ENCODE data around the gene TBC1D22A. TPM values are rescaled to one million over a fixed set of nuclear protein-coding genes. Genes with fewer than 3 reads are reported as not detected.
A peak's percentile ranks its signal among the peaks of the same experiment; 100 is the strongest.

Gene TBC1D22A
- total RNA-seq, 1 donor from 2014 or later = 15.8 TPM

DNA sequence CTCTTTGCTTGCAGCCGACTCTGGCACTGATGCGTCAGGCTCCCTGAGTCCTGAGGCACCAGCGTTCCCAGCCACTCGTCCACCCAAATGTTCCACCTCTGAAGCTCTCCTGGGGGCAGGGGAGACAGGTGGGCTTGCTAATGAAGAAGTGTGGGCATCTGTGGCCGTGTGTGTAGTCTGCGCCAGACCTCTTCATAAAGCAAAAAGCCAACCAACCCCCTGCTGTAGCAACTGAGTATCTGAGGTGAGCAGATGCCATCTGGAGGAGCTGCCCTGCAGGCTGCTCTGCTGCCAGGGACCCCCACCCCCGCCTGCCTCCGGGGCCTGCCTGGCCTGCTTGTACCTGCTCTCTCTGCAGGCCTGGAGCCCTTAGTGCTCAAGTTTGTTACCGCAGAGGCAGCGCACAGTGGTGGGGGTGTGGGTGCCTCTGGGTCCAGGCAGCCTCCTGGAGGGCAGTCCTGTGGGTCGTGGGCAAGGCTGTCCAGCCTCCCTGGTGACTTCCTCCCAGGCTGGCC is 272.5 kb downstream of the TBC1D22A start:
- ATAC-seq = no peak
- intact Hi-C loops (cut with micrococcal nuclease) = no loop called here
- DNase-seq = peak; percentile 17

DNA sequence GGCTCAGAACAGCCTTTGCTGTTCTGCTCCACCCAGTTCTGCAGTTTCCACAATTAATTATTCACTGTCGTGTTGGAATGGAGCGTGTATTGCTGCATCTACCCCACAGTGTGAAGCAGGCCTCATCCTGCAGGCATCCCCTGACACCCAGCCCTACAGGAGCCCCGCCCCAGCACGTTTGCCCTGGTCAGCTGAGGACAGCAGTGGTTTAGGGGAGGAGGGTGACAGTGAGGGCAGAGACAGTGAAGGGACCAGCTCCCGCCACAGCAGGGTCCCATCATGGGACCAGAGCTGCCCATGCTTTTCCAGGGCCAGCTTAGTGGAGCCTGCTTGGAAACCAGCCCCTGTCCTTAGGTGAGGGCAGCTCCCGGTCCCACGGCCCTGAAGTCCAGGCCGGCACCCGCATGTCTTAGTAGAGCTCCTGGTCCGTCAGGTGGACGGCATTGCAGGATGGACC is 273.0 kb downstream of the TBC1D22A start:
- intact Hi-C loops (cut with micrococcal nuclease) = no loop called here
- ATAC-seq (no peak), DNase-seq (peak; percentile 17)

DNA sequence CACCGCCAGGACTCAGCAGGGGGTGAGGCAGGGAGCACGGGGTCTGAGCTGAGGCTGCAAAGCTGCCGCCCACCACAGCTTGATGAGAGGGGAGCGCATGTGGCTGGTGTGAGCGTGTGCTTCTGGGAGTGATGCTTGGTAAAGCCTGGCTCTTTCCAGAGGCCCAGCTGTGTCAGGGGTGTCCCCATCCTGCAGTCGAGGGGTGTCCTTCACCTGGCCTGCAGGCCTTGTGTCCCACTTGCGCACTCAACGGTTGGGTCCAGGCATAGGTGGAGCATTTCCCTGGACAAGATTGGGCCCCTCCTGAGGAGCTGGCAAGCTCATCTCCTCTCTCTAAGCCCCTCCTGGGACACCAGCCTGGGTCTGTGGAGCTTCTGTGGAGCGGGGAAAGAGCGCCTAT is 273.9 kb downstream of the TBC1D22A start:
- DNase-seq (peak; percentile 3), ATAC-seq (no peak)
- intact Hi-C loops (cut with micrococcal nuclease) = no loop called here

DNA sequence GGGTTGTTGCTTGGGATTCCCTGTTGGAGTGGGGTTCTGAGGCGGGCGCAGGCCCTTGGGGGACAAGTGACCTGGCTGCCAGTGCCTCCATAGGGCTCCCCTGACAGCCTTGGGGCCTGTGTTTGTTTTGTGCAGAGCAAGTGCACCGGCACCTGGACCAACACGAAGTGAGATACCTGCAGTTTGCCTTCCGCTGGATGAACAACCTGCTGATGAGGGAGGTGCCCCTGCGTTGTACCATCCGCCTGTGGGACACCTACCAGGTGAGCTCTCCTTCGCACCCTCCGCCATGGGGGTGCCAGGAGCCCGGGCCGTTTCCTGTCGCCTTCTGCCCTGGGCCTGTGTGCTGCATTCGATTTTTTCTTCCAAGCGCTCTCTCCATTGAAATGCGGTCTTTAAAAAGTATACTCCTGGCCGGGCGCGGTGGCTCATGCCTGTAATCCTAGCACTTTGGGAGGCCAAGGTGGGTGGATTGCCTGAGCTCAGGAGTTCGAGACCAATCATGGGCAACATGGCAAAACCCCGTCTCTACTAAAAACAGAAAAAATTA is 274.6 kb downstream of the TBC1D22A start:
- peak; percentile 17 for DNase-seq
- no peak for ATAC-seq
- intact Hi-C loops (cut with micrococcal nuclease) = no loop called here

DNA sequence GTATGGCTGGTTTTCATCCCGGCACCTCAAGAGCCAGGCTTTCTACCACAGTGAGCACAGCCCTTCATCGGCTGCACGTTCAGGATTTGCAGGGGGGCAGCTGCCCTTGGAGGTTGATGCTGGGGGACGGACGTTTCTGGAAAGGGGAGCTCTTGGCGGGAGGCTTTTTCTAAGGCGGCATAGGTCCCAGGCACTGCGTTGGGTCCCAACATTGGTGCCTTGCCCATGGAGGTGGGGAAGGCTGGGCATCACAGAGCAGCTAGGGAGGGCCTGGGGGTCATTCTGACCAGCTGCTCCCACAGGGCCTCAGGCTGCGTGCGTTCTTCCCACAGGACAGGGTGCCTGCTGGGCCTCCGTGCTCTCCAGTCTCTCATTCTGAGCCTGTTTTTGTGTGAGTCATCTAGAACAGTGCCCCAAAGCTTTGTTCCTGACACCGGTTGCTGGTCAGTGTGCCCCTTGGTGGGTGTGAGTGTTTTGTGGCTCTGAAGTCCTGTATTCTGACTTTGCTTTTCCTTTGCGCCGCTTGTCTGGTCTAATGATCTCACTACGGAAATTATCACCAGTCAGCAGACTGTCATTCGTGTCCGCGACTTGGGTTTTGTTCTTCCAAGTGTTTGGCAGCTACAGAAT is 275.9 kb downstream of the TBC1D22A start:
- peak; percentile 13 for DNase-seq
- ATAC-seq = no peak
- intact Hi-C loops (cut with micrococcal nuclease) = no loop called here

DNA sequence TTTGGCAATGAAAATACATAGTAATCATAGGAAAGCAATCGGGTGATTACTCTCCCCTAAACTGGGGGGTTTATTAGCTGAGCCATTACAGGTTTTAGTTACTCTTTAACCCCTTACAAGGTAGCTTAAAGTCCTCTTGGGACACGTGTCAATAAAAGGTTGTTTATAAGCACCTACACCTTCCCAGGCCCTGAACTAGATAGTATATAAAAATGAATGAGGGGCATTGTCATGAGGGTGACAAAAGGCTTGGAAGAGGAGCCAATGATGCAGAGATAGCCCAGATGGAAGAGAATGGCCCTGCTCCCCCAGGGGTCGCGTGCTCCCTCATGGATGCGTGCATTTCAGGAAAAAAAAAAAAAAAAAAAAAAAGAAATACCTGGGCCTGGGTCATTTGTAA is 276.9 kb downstream of the TBC1D22A start:
- ATAC-seq (no peak), DNase-seq (no peak)
- intact Hi-C loops (cut with micrococcal nuclease) = no loop called here

DNA sequence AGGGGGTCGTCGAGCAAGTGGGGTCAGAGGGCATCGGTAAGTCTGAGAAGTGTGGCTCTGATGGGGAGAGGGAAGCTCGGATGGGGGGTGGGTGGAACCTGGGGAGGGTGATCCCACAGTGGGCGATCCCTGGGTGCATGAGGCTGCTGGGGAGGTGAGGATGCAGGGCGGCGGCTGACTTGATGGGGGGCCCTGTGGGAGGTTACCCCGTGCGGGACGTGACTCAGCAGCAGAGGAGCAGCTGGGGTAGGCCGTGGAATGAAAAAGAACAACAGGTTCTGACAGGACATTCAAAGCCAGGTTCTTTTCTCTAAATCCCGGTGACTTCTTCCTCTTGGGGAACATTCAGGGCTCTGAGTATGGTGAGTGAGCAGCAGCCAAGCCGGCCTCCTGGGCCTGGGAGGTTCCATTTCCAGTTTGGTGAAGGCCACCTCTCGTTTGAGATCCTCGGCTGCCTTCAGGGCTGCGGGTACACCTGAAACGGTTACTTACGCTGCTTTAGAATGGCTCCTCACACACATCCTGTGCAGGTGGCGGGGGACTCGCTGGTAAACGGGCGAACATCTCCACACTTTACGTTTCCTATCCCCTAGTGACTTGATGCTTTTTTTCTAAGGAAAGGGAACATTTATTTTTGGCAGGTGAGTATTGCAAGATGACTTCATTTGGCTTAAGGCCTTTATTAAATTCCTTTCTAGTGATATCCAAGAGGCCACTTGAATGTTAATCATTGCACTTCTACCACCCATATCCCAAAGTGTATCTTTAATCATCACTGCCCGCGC is 278.2 kb downstream of the TBC1D22A start:
- intact Hi-C loops (cut with micrococcal nuclease) = no loop called here
- ATAC-seq (no peak), DNase-seq (peak; percentile 4)

DNA sequence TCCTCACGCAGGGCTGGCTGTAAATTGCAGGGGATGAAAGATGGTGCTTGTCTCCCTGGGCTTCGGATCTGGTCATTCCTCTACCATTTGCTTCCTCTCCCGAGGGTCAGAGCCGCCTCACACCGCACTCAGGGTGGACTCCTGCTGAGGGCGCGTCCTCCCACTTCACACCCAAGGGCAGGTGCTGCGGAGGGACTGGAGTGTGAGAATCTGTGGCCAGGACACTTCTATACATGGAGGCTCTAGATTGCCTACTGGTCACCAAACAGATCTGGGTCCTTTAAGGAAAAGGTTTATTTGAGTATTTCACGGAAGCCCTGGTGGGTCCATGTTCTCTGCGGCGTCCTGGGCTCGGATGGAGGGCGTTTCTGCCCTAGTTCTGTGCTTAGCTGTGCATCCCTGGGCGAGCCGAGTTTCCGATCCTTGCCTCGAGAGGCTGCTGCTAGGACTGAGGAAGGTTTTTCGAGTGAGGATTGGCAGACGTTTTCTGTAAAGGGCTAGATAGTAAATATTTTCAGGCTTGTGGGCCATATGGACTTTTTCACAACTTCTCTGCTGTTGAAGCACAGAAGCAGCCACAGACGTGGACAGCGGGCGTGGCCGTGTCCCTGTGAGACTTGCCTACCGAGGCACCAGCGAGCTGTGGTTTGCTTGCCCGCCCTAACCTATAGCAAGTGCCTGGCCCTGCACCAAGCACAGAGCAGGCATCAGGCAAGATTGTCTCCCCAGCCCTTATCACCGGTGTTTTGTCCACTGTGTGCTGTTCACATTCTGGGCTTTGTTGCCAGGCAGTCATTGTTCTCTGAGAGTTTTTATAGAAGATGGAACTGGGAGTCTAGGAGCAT is 279.0 kb downstream of the TBC1D22A start:
- DNase-seq = peak; percentile 22
- intact Hi-C loops (cut with micrococcal nuclease) = no loop called here

DNA sequence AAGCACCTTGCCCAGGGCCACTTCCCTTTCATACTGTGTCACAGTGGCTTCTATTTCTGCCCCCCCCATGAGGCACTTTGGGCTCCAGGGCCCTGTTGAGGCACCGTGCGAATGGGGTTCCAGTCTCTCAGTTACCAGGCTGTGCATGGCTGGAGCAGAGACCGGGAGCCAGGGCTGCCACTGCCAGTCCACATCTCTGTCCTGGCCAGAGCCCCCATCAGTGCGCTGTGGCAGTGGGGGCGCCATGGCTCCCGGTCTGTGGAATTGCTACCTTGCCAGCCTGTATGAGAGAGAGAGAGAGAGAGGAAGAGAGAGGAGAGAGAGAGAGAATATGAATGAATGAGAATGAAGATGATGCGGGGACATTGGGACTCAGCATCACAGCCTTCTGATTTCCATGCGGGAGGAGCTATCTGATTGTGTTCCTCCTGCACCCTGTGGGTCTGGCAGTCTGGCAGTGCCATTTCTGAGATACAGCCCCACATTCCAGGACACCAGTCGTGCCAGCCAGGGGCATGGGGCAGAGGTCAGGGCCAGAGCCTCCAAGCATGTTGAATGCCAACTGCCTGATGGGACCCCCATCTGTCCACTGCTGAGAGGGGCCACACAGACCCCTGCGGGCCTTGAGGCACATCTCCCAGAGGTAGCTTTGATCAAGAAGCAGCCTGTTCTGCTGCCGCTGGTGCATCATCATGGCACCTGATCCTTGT is 279.8 kb downstream of the TBC1D22A start:
- DNase-seq = peak; percentile 15
- intact Hi-C loops (cut with micrococcal nuclease) = no loop called here
- no peak for ATAC-seq

More for the DNA sequence above, 279.0 kb downstream of the TBC1D22A start:
- ATAC-seq = peak; percentile 21

DNA sequence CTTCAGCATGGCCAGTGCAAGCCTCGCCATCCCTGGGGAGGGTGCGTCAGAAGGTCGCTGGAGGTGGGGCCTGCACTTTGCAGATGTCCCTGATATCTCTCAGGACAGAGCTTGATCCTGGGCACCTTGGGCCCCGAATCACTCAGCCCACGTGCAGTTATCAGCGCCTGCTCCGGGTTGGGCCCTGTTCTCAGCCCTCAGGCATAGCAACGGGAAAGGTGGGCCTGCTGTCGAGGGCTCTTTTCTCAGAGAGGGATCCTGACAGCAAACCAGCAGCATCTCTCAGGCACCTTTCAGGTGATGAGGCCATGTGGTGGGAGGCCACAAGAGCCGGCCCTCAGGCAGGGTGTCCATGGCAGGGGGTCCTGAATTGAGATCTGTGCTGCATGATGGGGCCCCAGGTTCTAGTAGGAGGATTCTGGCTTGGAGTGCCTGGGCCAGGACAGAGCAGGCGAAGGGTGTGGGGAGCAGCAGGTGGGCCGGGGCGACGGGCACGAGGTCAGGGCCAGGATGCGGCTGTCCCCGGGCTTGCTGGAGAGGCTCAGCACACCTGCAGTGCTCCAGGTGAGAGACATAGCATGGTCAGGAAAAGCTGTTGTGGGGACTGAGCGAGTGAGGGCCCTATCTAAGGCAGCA is 280.5 kb downstream of the TBC1D22A start:
- DNase-seq = peak; percentile 15
- ATAC-seq = no peak
- intact Hi-C loops (cut with micrococcal nuclease) = no loop called here

DNA sequence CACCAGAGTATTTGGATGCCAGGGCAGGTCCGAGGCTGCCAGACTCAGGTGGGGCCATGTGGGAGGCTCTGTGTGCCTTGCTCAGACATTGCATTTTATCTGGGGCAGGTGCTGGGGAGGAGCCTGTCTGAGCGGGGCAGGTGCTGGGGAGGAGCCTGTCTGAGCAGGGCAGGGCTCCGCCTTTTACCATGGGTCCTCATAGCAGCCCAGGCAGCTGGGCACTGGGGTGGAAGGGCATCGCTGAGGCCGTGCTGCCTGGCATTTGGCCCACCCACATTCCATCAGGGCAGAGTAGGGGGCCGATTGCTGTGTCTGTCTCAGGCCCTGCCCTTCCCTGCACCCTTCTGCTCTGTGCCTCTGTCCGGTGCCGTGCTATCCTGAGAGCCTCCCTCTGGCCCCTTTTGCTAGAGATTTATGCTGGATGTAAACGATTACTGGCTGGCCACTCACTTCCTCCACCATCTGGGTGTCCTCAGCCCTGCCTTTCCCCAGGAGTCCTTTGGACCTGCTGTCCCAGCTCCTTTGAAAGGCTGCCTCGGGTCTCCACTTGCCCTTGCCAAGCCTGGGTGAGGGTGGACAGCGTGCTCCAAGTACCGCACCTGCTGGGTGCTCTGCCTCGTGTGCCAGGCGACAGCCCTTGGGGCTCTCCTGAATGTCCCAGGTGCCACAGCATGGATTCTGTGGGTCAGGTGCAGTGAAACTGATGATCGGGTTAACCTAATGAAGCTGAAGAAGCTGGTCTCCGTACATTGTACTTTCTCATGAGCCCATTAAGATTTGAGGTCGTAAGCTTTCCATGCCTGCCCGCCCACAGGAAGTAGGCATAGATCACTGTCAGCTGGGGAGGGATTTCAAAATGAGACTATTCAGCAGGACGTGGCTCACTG is 281.6 kb downstream of the TBC1D22A start:
- intact Hi-C loops (cut with micrococcal nuclease) = no loop called here
- ATAC-seq (no peak), DNase-seq (peak; percentile 21)

DNA sequence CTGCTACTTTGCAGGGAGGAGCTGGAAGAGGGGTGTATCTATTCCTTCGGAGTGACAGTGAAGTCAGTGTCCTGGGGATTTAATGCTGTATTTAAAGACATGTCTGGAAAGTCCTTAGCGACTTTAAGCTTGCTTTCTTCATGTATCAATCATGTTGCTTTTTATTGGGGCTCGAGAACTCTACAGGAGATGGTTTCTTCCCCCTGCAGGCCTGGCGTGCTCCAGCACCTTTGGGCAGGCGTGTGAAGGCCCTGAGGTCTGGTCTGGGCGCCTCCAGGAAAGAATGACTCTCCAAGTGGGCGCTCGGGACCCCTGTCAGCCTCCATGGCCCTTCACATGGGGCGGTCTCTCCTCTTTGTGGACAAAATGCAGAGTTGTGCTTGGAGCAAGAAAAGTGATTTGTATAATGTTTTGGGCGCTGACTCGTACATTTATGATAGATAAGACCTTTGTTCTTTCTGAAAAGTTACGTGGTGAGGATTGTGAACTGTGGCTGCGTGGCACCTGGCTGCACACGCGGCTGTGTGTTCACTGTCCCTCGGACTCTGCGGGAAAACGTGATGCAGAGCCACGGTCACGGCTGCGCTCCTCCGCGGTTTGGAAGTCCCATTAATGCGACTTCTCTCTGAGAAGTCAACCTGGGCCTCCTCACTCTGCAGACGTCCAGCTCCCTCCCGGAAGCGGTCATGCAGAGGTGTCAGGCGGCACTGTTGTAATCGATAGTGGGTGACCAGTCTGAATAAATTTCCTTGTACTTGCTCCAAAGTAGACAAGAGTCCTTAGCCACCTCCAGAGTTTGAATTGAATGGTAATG is 282.5 kb downstream of the TBC1D22A start:
- intact Hi-C loops (cut with micrococcal nuclease) = no loop called here
- ATAC-seq (no peak), DNase-seq (peak; percentile 13)

DNA sequence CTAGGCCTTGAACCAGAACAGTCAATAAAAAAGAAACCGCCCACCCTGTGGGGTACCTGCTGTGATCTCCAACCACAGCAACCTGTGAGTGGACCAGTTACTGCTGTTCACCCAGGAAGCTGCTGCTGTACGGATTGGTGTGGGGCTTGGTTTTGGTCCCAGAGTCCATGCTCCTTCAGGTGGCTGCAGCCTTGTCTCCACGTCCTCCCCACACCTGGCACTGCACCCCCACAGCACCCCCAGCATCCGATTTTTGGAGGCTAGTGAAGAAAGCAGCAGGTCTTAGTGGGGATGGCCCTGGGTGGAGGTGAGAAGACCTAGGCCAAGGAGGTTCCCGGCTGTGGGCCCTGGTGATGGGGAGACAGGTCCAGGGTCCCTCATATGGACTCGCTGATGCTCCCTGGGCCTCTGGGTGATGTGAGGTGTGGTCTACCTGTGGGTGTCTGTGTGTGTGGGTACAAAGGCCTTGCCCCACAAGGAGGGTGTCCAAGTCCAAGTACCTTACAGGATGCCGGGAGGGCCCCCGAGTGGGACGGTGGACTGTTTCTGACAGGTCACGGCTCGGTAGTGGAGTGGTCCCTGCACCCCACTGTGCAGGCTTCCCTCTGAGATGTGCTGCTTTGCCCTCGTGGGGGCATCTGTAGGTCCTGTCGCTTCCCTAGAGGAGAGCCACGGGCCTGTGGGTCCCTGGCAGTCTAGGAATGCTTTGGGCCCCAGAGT is 283.4 kb downstream of the TBC1D22A start:
- ATAC-seq (no peak), DNase-seq (peak; percentile 15)
- intact Hi-C loops (cut with micrococcal nuclease) = no loop called here

DNA sequence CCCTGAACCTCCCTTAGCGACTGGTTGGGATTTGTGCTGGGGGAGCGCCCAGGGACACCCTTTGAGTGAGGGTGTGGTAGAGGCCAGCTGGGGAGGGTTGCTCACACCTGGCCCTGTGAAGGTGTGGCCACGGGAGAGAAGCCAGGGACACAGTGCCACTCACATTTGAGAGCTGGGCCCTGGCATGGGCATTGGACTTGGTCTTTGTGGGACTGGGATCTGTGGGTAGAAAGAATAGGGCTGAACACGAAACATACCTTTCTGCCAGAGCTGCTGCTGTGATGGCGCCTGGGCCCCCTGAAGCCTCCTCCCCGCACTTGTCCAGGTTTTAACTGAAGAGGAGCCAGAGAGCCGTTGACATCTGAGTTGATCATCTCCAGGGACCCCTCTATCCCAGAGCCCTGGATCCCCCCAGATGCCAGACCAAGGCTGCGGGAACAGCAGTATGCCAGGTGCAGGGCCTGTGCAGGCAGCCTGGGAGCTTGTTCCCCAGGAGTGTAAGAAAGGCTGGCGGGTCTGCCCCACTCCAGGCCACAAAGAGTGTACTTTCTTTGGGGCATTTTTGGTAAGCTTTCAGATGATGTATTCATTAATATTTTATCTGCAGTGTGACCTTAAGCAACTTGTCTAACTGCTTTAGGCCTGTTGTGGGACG is 284.1 kb downstream of the TBC1D22A start:
- ATAC-seq (no peak), DNase-seq (peak; percentile 9)
- intact Hi-C loops (cut with micrococcal nuclease) = no loop called here

DNA sequence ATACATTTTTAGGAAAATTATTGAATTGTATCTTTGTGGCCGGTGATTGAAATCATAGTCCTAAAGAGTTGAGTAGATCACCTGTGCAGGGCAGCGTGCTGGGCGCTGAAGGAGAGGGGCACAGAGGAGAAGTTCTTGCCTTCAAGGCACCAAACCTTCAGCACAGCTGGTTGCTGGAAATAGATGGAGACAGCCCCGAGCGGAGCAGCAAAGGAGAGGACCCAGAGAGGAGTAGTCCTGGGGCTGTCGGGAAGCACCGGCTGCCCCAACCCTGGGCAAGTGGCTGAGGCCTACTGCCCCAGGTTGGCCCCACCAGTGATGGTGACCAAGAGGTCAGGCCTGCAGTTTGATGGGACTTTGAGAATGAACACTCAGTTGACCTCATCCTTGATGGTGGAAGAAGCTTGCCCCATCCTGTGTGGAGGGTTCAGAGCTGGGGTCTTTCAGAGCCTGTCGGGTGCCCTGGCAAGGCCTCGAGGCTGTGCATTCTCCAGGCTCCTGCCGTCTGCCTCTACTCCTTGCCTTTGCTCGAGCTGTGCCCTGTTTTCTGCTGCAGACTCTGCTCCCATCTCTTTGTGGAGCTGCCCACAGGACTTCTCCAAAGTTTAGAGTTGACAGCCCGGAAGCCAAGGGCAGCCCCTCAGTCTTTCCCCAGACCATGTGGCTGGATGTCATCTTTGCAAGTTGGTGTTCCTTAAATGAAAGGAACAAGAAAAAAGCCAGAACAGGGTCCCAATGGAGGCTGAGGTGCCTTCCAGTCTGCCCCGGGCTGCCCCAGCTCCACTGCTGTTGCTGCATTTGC is 285.1 kb downstream of the TBC1D22A start:
- intact Hi-C loops (cut with micrococcal nuclease) = no loop called here
- peak; percentile 6 for DNase-seq

More for the DNA sequence above, 285.1 kb downstream of the TBC1D22A start:
- no peak for ATAC-seq
